Body of pancreas (tissue), 4 donors: ENCODE data around the gene VGLL3. TPM values are rescaled to one million over a fixed set of nuclear protein-coding genes. Genes with fewer than 3 reads are reported as not detected.

ENCODE experiments used
- ATAC-seq: fragments of 150-250 bp; one replicate; pipeline ENCODE4 v1.9.1; 2016
- DNase-seq, 4 donors: peaks; one replicate each; pipeline ENCODE4 v3.0.0-alpha.2; 2019
- H3K27ac ChIP-seq, 4 donors: fragments of 200-600 bp; sonication (generic); 1 replicate in 3 of 4; 2 replicates in 1 of 4; pipeline versions ENCODE4 v1.5.1 to v1.6.1; 2016 to 2019; ENCODE audit warnings: mild to moderate bottlenecking in 1 of 4, mixed read lengths in 1 of 4, moderate library complexity in 1 of 4
- H3K27me3 ChIP-seq, 2 donors: fragments of 200-600 bp; sonication (generic); one replicate each; pipeline ENCODE4 v1.6.0; 2016; ENCODE audit warnings: mild to moderate bottlenecking in 1 of 2
- H3K36me3 ChIP-seq, 2 donors: fragments of 200-600 bp; sonication (generic); replicated peaks in 1 of 2; 2 replicates each; pipeline ENCODE4 v1.5.1; 2016; ENCODE audit warnings: low read depth in 2 of 2; ENCODE audit not compliant: insufficient read depth in 1 of 2
- H3K4me1 ChIP-seq: fragments of 200-600 bp; sonication (generic); one replicate; pipeline ENCODE4 v1.6.0; 2016
- H3K4me3 ChIP-seq, 2 donors: fragments of 200-600 bp; sonication (generic); 1 replicate in 1 of 2; 2 replicates in 1 of 2; pipeline ENCODE4 v1.5.1; 2016 to 2019
- H3K9me3 ChIP-seq, 3 donors: fragments of 200-600 bp; sonication (generic); 1 replicate in 2 of 3; 2 replicates in 1 of 3; pipeline ENCODE4 v1.5.1; 2016
- POLR2A ChIP-seq, 3 donors: fragments of 450-650 bp; IDR thresholded peaks; one replicate each; pipeline ENCODE4 v1.6.1; 2016; ENCODE audit warnings: antibody characterized with exemption in 3 of 3, mild to moderate bottlenecking in 2 of 3
- WGBS, 2 donors: methylation state at CpG; one replicate each; pipeline ENCODE4 v1.1.5; 2017; 5-methylcytosine and 5-hydroxymethylcytosine counted together
- intact Hi-C: fragments of 100-400 bp; cut with DNase I; formaldehyde crosslinking; loops from one replicate; pipeline ENCODE4 v1.15.1; 2023
- total RNA-seq, 2 donors: library from RNA; depleted of rRNA; stranded (reverse); fragments of >200 nt; gene quantifications; one replicate each; pipeline ENCODE4 v1.1.0, GENCODE V29; 2016
- TF ChIP-seq, protein P1 (sequence below), 7 experiments: fragments of 450-650 bp in 4 of 7; fragments of 200-600 bp in 3 of 7; sonication (generic) in 3 of 7; IDR thresholded peaks; one replicate each; pipeline ENCODE4 v1.5.1; 2016 to 2019; ENCODE audit warnings: antibody characterized with exemption in 7 of 7

Gene VGLL3
- total RNA-seq, 2 donors from 2014 or later, result 10.2 to 16.1 TPM

GRCh38 chr3:87002346-87002745 lies 11.4 kb upstream of the VGLL3 start:
- no peak for DNase-seq
- WGBS, 2 donors, result 78 to 82% methylated on average over 4 of the region's 4 CpGs
- Histone ChIP-seq H3K4me3 (no peak overlapping the region), H3K36me3 (no peaks in the 10 kb centered on the region), H3K27ac (no peak overlapping the region), H3K27me3 (no peaks in the 10 kb centered on the region), H3K9me3 (no peaks in the 10 kb centered on the region), H3K4me1 (no peaks in the 10 kb centered on the region)
- no peak for TF ChIP-seq POLR2A (IDR thresholded peaks at IDR 0.05)
- TF ChIP-seq, protein P1, sequence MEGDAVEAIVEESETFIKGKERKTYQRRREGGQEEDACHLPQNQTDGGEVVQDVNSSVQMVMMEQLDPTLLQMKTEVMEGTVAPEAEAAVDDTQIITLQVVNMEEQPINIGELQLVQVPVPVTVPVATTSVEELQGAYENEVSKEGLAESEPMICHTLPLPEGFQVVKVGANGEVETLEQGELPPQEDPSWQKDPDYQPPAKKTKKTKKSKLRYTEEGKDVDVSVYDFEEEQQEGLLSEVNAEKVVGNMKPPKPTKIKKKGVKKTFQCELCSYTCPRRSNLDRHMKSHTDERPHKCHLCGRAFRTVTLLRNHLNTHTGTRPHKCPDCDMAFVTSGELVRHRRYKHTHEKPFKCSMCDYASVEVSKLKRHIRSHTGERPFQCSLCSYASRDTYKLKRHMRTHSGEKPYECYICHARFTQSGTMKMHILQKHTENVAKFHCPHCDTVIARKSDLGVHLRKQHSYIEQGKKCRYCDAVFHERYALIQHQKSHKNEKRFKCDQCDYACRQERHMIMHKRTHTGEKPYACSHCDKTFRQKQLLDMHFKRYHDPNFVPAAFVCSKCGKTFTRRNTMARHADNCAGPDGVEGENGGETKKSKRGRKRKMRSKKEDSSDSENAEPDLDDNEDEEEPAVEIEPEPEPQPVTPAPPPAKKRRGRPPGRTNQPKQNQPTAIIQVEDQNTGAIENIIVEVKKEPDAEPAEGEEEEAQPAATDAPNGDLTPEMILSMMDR (IDR thresholded peaks at IDR 0.05), result no peak
- intact Hi-C loops, result no loop called here
- no peak for ATAC-seq

- TF ChIP-seq, protein P1 (IDR thresholded peaks at IDR 0.05), result no peak
- ATAC-seq, result no peak
- WGBS, 2 donors, result 48 to 59% methylated on average over 4 of the region's 4 CpGs
These were observed 10.6 kb upstream of the VGLL3 start for GRCh38 chr3:87001473-87002098.

GRCh38 chr3:87000940-87001339 lies 10.0 kb upstream of the VGLL3 start:
- DNase-seq, result no peak
- TF ChIP-seq POLR2A (IDR thresholded peaks at IDR 0.05), result no peak
- TF ChIP-seq, protein P1 (IDR thresholded peaks at IDR 0.05), result no peak
- Histone ChIP-seq H3K27me3 (no peaks in the 10 kb centered on the region), H3K27ac (no peak overlapping the region), H3K4me3 (no peak overlapping the region), H3K4me1 (no peaks in the 10 kb centered on the region), H3K9me3 (no peaks in the 10 kb centered on the region), H3K36me3 (no peaks in the 10 kb centered on the region)
- WGBS, 2 donors, result 82 to 88% methylated on average over 4 of the region's 4 CpGs
- intact Hi-C loops, result no loop called here
- ATAC-seq, result no peak

More at GRCh38 chr3:87001473-87002098, 10.6 kb upstream of the VGLL3 start:
- H3K27ac ChIP-seq, result no peak overlapping the region
- H3K4me3 ChIP-seq, result no peak overlapping the region
- H3K36me3 ChIP-seq, result no peaks in the 10 kb centered on the region
- intact Hi-C loops, result no loop called here
- no peaks in the 10 kb centered on the region for H3K4me1 ChIP-seq
- H3K9me3 ChIP-seq, result no peaks in the 10 kb centered on the region
- no peak for DNase-seq
- H3K27me3 ChIP-seq, result no peaks in the 10 kb centered on the region

- Histone ChIP-seq H3K4me1 (no peaks in the 10 kb centered on the region), H3K27me3 (no peaks in the 10 kb centered on the region), H3K27ac (no peak overlapping the region), H3K36me3 (no peaks in the 10 kb centered on the region), H3K4me3 (no peak overlapping the region), H3K9me3 (no peaks in the 10 kb centered on the region)
- TF ChIP-seq, protein P1 (IDR thresholded peaks at IDR 0.05), result no peak
- no peak for TF ChIP-seq POLR2A (IDR thresholded peaks at IDR 0.05)
- 59 to 68% methylated on average over 1 of the region's 1 CpG for WGBS, 2 donors
- intact Hi-C loops, result no loop called here
- no peak for ATAC-seq
- no peak for DNase-seq
These were observed 7.6 kb upstream of the VGLL3 start for GRCh38 chr3:86998569-86998968.

DNA sequence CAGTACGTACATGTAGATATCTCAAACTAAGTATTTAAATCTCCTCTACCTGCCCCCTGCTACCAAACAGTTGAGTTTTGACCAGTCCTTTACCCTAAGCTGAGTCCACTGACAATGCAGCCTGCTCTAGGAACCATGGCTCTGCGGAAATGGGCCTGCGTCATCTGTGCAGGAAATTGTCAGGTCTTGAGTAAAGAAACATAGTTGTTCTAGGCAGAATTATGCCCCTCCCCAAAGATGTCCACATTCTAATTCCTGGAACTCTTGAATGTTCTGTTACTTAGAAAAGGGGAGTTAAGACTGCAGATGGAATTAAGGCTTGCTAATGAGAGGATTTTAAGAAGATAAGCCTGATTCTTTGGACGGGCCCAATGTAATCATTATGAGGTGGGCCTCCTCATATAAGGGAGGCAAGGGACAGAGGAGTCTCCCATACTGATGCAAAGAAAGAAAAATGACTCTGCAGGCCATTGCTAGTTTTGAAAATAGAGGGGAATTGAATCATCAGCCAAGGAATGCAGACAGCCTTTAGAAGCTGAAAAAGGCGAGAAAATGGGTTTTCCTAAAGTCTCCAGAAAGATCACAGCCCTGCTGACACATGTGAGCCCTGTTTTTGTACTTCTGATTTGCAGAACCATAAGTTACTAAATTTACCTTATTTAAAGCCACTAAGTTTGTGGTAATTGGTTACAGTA lies 5.5 kb upstream of the VGLL3 start:
- no peaks in the 10 kb centered on the region for H3K9me3 ChIP-seq
- H3K4me1 ChIP-seq, result no peaks in the 10 kb centered on the region
- H3K4me3 ChIP-seq, result no peak overlapping the region
- H3K36me3 ChIP-seq, result no peaks in the 10 kb centered on the region
- ATAC-seq (no peak), DNase-seq (no peak)
- TF ChIP-seq POLR2A (IDR thresholded peaks at IDR 0.05), result no peak
- TF ChIP-seq, protein P1 (IDR thresholded peaks at IDR 0.05), result no peak
- intact Hi-C loops, result no loop called here
- H3K27me3 ChIP-seq, result no peaks in the 10 kb centered on the region
- 80 to 84% methylated on average over 5 of the region's 5 CpGs for WGBS, 2 donors
- no peak overlapping the region for H3K27ac ChIP-seq
